ENCODE results near the gene CARMIL1. TPM values are rescaled to one million over a fixed set of nuclear protein-coding genes. Genes with fewer than 3 reads are reported as not detected.

CARMIL1 gene
- total and polyA plus RNA-seq, 7 experiments from 2014 or later: 2.2 to 12.8 (median 9.3) TPM

DNA sequence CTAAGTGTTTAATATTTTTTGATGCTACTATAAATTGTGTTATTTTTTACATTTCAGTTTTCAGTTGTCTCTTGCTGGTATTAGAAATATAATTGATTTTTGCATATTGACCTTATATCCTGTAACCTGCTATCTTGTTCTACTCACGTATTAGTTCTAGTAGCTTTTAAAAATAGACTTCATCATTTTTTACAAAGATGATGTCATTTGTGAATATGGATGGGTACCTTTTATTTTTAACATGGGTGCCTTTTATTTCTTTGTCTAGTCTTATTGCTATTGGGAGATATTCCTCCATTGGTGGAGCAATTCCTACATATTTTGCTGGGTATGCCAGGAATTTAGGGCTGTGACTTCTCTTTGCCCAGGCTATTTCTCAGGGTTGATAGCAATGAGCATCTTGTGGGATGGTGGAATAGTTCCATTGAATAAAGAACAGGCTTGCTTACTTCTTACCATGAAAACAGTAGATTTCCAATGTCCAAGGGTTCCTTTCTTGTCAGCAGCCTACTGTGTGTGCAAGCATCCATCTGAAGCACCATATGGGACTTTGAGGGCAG is 149.7 kb downstream of the CARMIL1 start:
- H3K9me3 ChIP-seq (ENCODE audit: control insufficient read depth in 2 of 3, low read length in 3 of 3): no peaks in the 10 kb centered on the region
- no peak overlapping the region for H3K27ac ChIP-seq (ENCODE audit: low read depth, low read length)
- ChIA-PET CTCF (no interaction called here), POLR2A (interaction anchor here (0.7 kb wide), 3 partner anchors 8 to 256 kb away, joined by 3 read pairs; no protein-coding TSS in a partner anchor)
- H3K36me3 ChIP-seq (ENCODE audit: control insufficient read depth in 2 of 3, insufficient read depth in 3 of 3, low read length in 3 of 3): no peaks in the 10 kb centered on the region
- no peaks in the 10 kb centered on the region for H3K9me3 Mint-ChIP-seq
- H3K27me3 Mint-ChIP-seq: no peaks in the 10 kb centered on the region
- no peak overlapping the region for H3K4me3 ChIP-seq (ENCODE audit: low read length)
- H3K4me1 ChIP-seq (ENCODE audit: control insufficient read depth in 2 of 2, insufficient read depth in 2 of 2, low read length in 2 of 2): no peaks in the 10 kb centered on the region
- intact Hi-C loops (cut with micrococcal nuclease): no loop called here
- peaks cover 0 to 20% (median 0%) of the 10 kb centered on the region in 5 donors for H3K36me3 Mint-ChIP-seq
- H3K27ac Mint-ChIP-seq: peak overlapping the region in 1 of 9 donors; percentile 27
- ATAC-seq: no peak
- H3K27me3 ChIP-seq (ENCODE audit: control insufficient read depth in 2 of 2, insufficient read depth in 2 of 2, low read length in 2 of 2): no peaks in the 10 kb centered on the region
- H3K4me1 Mint-ChIP-seq: peaks cover 0 to 50% (median 18%) of the 10 kb centered on the region in 7 donors
- no peak for DNase-seq
- no peak overlapping the region for H3K4me3 Mint-ChIP-seq

DNA sequence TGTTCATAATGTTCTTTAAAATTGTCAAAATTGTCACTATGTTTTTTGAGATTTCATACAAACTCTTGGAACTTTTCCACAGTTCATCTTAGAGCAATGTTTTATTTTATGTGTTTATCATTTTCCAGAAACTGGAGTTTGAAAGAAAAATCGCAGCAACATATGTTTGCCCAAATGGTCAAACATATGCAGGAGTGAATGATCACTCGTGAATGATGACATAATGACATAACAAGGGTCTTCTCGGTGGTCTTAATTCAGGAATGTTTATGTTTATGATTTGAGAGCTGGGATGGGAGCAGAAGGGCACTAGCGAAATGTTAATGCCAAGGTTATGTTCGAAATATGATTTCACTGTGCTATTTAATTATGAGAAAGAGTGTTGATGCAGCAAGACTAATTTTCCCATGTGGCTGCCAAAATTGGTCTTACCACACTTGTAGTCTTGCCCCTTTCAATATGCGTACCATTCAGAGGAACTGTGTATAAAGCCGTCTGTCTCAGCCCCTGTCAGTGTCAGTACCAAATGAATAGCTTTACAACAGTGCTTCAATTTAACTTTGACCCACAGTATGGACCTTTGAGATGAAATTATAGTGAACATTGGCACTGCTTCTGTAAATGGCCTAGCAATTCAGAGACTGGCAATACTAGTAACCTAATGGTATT is 152.3 kb downstream of the CARMIL1 start:
- H3K27ac ChIP-seq (ENCODE audit: low read depth, low read length): no peak overlapping the region
- no peaks in the 10 kb centered on the region for H3K9me3 Mint-ChIP-seq
- H3K27me3 ChIP-seq (ENCODE audit: control insufficient read depth in 2 of 2, insufficient read depth in 2 of 2, low read length in 2 of 2): no peaks in the 10 kb centered on the region
- H3K9me3 ChIP-seq (ENCODE audit: control insufficient read depth in 2 of 3, low read length in 3 of 3): no peaks in the 10 kb centered on the region
- no peak overlapping the region for H3K4me3 Mint-ChIP-seq
- intact Hi-C loops (cut with micrococcal nuclease): no loop called here
- POLR2A ChIA-PET: no interaction called here
- ATAC-seq (no peak), DNase-seq (no peak)
- H3K4me3 ChIP-seq (ENCODE audit: low read length): no peak overlapping the region
- no peaks in the 10 kb centered on the region for H3K36me3 ChIP-seq (ENCODE audit: control insufficient read depth in 2 of 3, insufficient read depth in 3 of 3, low read length in 3 of 3)
- H3K4me1 ChIP-seq (ENCODE audit: control insufficient read depth in 2 of 2, insufficient read depth in 2 of 2, low read length in 2 of 2): no peaks in the 10 kb centered on the region
- peaks cover 0 to 38% (median 10%) of the 10 kb centered on the region in 7 donors for H3K4me1 Mint-ChIP-seq
- H3K27me3 Mint-ChIP-seq: no peaks in the 10 kb centered on the region
- CTCF ChIA-PET: interaction anchor here (0.6 kb wide), 1 partner anchor 35 kb away, joined by 3 read pairs; no protein-coding TSS in a partner anchor
- peaks cover 0 to 20% (median 0%) of the 10 kb centered on the region in 5 donors for H3K36me3 Mint-ChIP-seq
- H3K27ac Mint-ChIP-seq: peak overlapping the region in 1 of 9 donors; percentile 50

DNA sequence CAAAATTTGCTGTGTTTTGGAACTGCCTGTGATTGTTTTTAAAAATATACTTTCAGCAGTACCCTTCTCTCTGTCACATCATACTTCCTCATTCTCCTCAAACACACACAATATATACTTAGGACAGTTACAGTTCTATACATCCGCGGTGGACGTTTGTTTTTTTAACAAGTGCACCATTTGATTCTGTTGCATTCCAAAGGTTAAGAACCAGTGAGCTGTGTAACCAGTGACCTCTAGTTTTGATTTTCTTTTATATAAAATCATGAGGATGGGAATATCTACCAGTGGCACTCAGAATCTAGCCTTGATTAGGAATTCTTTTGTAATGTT is 152.8 kb downstream of the CARMIL1 start:
- no peaks in the 10 kb centered on the region for H3K9me3 ChIP-seq (ENCODE audit: control insufficient read depth in 2 of 3, low read length in 3 of 3)
- ChIA-PET CTCF (no interaction called here), POLR2A (no interaction called here)
- intact Hi-C loops (cut with micrococcal nuclease): no loop called here
- H3K27ac ChIP-seq (ENCODE audit: low read depth, low read length): no peak overlapping the region
- H3K36me3 ChIP-seq (ENCODE audit: control insufficient read depth in 2 of 3, insufficient read depth in 3 of 3, low read length in 3 of 3): no peaks in the 10 kb centered on the region
- no peak overlapping the region for H3K27ac Mint-ChIP-seq
- no peaks in the 10 kb centered on the region for H3K4me1 ChIP-seq (ENCODE audit: control insufficient read depth in 2 of 2, insufficient read depth in 2 of 2, low read length in 2 of 2)
- no peak overlapping the region for H3K4me3 ChIP-seq (ENCODE audit: low read length)
- DNase-seq (no peak), ATAC-seq (no peak)
- H3K4me3 Mint-ChIP-seq: no peak overlapping the region
- peaks cover 0 to 20% (median 0%) of the 10 kb centered on the region in 5 donors for H3K36me3 Mint-ChIP-seq
- no peaks in the 10 kb centered on the region for H3K27me3 Mint-ChIP-seq
- no peaks in the 10 kb centered on the region for H3K27me3 ChIP-seq (ENCODE audit: control insufficient read depth in 2 of 2, insufficient read depth in 2 of 2, low read length in 2 of 2)
- no peaks in the 10 kb centered on the region for H3K9me3 Mint-ChIP-seq
- peaks cover 0 to 36% (median 8%) of the 10 kb centered on the region in 7 donors for H3K4me1 Mint-ChIP-seq

DNA sequence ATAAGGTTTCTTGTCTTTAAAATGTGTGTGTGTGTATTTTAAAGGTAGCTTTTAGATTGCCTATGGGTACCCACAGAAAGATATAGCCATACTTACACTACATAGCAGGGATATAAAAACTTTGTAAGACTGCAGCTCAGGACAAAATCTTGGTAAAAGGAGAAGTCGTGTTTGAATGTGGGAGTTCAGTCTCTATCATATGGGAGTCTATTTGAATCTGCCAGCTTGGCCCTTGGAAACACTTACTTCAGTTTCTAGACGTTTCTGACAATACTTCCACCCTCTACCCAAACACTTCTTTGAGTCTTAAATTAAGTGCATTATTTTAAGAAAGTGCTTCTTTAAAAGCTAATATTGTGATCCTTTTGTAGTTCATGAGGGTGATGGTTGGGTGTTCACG is 155.7 kb downstream of the CARMIL1 start:
- no peak for ATAC-seq
- ChIA-PET CTCF (no interaction called here), POLR2A (interaction anchor here (0.5 to 1.0 kb wide), 2 partner anchors 16 to 261 kb away, joined by 3 to 5 read pairs; no protein-coding TSS in a partner anchor)
- Histone ChIP-seq H3K27me3 (ENCODE audit: control insufficient read depth in 2 of 2, insufficient read depth in 2 of 2, low read length in 2 of 2) (no peaks in the 10 kb centered on the region), H3K36me3 (ENCODE audit: control insufficient read depth in 2 of 3, insufficient read depth in 3 of 3, low read length in 3 of 3) (no peaks in the 10 kb centered on the region), H3K4me1 (ENCODE audit: control insufficient read depth in 2 of 2, insufficient read depth in 2 of 2, low read length in 2 of 2) (no peaks in the 10 kb centered on the region), H3K4me3 (ENCODE audit: low read length) (no peak overlapping the region), H3K27ac (ENCODE audit: low read depth, low read length) (no peak overlapping the region), H3K9me3 (ENCODE audit: control insufficient read depth in 2 of 3, low read length in 3 of 3) (no peaks in the 10 kb centered on the region)
- Mint-ChIP-seq H3K4me3 (no peak overlapping the region), H3K9me3 (no peaks in the 10 kb centered on the region), H3K36me3 (peaks cover 0 to 14% (median 0%) of the 10 kb centered on the region in 5 donors), H3K27me3 (no peaks in the 10 kb centered on the region), H3K27ac (no peak overlapping the region), H3K4me1 (peaks cover 0 to 30% (median 4%) of the 10 kb centered on the region in 7 donors)
- DNase-seq: no peak
- intact Hi-C loops (cut with micrococcal nuclease): no loop called here

DNA sequence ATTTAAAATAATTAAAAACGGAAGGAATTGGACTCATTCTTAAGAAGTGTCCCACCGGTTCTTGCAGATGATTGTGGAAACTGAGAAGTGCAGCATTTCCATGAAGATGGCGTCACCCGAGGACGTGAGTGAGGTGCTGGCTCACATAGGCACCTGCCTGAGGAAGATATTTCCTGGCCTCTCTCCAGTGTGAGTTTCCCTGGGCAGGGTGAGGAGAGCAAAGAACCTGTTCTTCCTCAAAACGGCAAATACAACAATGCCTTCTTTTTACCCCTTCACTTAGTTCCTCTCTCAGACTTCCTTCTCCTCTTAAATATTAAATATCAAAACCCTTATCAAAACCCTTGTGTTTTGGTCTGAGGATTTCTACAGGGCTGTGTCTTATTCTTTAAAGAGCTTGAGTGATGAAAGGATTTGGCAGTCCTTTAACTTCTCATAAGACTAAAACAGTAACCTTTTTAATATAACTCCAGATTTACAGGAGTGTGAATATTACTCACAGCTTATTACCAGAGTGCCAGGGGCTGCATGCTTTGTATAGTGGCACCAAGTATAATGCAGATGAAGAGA is 156.3 kb downstream of the CARMIL1 start:
- POLR2A ChIA-PET: interaction anchor here (0.9 to 1.0 kb wide), 2 partner anchors 17 to 31 kb away, joined by 3 read pairs; no protein-coding TSS in a partner anchor

DNA sequence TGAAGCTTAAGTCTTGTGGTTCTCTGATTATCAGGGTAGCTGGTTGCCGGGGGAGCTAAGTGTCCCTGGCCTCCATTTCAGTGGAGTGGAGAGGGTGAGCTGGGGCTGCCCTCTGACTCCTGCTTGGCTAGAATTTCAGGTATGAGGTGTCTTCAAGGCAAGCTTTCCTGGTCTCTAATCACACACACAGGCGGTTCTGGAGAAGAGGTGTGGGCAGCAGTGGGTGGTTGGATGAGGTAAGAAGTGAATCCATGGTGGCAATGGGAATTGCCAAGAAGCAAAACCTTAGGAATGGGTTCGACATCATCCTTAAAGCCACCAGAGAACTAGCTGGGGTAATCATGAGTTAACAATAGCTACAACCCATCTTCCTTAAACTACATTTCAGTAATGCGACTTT is 157.6 kb downstream of the CARMIL1 start:
- Histone ChIP-seq H3K36me3 (ENCODE audit: control insufficient read depth in 2 of 3, insufficient read depth in 3 of 3, low read length in 3 of 3) (no peaks in the 10 kb centered on the region), H3K9me3 (ENCODE audit: control insufficient read depth in 2 of 3, low read length in 3 of 3) (no peaks in the 10 kb centered on the region), H3K4me3 (ENCODE audit: low read length) (no peak overlapping the region), H3K27ac (ENCODE audit: low read depth, low read length) (no peak overlapping the region), H3K27me3 (ENCODE audit: control insufficient read depth in 2 of 2, insufficient read depth in 2 of 2, low read length in 2 of 2) (no peaks in the 10 kb centered on the region), H3K4me1 (ENCODE audit: control insufficient read depth in 2 of 2, insufficient read depth in 2 of 2, low read length in 2 of 2) (peaks cover 0 to 15% of the 10 kb centered on the region in 2 donors)
- intact Hi-C loops (cut with micrococcal nuclease): no loop called here
- ATAC-seq: no peak
- Mint-ChIP-seq H3K4me3 (no peak overlapping the region), H3K4me1 (peaks cover 4 to 23% (median 11%) of the 10 kb centered on the region in 7 donors), H3K27ac (no peak overlapping the region), H3K36me3 (peaks cover 0 to 10% (median 0%) of the 10 kb centered on the region in 5 donors), H3K27me3 (no peaks in the 10 kb centered on the region), H3K9me3 (no peaks in the 10 kb centered on the region)
- DNase-seq: no peak
- CTCF ChIA-PET: interaction anchor here (0.5 to 1.8 kb wide), 2 partner anchors 53 to 500 kb away, joined by 3 to 5 read pairs; no protein-coding TSS in a partner anchor
- POLR2A ChIA-PET: interaction anchor here (0.6 to 2.1 kb wide), 5 partner anchors 8 to 157 kb away, joined by 3 to 9 read pairs (median 4); no protein-coding TSS in a partner anchor

More for the DNA sequence above, 156.3 kb downstream of the CARMIL1 start:
- Mint-ChIP-seq H3K27ac (no peak overlapping the region), H3K4me3 (no peak overlapping the region), H3K36me3 (peaks cover 0 to 14% (median 0%) of the 10 kb centered on the region in 5 donors), H3K4me1 (peaks cover 0 to 30% (median 4%) of the 10 kb centered on the region in 7 donors), H3K27me3 (no peaks in the 10 kb centered on the region), H3K9me3 (no peaks in the 10 kb centered on the region)
- no peak for DNase-seq
- CTCF ChIA-PET: interaction anchor here (0.6 to 1.8 kb wide), 2 partner anchors 9 to 55 kb away, joined by 4 to 5 read pairs; no protein-coding TSS in a partner anchor
- Histone ChIP-seq H3K9me3 (ENCODE audit: control insufficient read depth in 2 of 3, low read length in 3 of 3) (no peaks in the 10 kb centered on the region), H3K4me3 (ENCODE audit: low read length) (no peak overlapping the region), H3K27me3 (ENCODE audit: control insufficient read depth in 2 of 2, insufficient read depth in 2 of 2, low read length in 2 of 2) (no peaks in the 10 kb centered on the region), H3K27ac (ENCODE audit: low read depth, low read length) (no peak overlapping the region), H3K4me1 (ENCODE audit: control insufficient read depth in 2 of 2, insufficient read depth in 2 of 2, low read length in 2 of 2) (peaks cover 0 to 5% of the 10 kb centered on the region in 2 donors), H3K36me3 (ENCODE audit: control insufficient read depth in 2 of 3, insufficient read depth in 3 of 3, low read length in 3 of 3) (no peaks in the 10 kb centered on the region)
- ATAC-seq: no peak
- intact Hi-C loops (cut with micrococcal nuclease): no loop called here

All from naive thymus-derived CD4-positive, alpha-beta T cell (primary cell).